SK-N-SH (cell line): ENCODE results near the gene HTR3A. TPM values are rescaled to one million over a fixed set of nuclear protein-coding genes. Genes with fewer than 3 reads are reported as not detected.

Experiments used
- CTCF ChIA-PET: fragments of 300-600, 350-600 bp; formaldehyde crosslinking; extraction: SDS; loops from one replicate; lab custom pipeline; 2021; lab: Yijun Ruan, JAX
- POLR2A ChIA-PET: fragments of 350-600 bp; sonication (Branson Sonifier 250); formaldehyde crosslinking; extraction: SDS; loops from one replicate; lab custom pipeline; 2020; ENCODE audit warnings: antibody characterized with exemption, inconsistent platforms; lab: Yijun Ruan, JAX
- DNase-seq: peaks from one replicate; pipeline ENCODE4 v3.0.0; 2012
- H2AFZ ChIP-seq: fragments of 200-600 bp; sonication (generic); 2 replicates; pipeline ENCODE4 v1.8.1; 2016; ENCODE audit warnings: antibody characterized with exemption, mild to moderate bottlenecking, low read depth
- H3F3A ChIP-seq: fragments of 200-600 bp; sonication (generic); replicated peaks from 2 replicates; pipeline ENCODE3; 2016; ENCODE audit warnings: antibody characterized with exemption, mild to moderate bottlenecking; ENCODE audit not compliant: insufficient read depth
- H3K27ac ChIP-seq, 2 experiments: fragments of 200-500 bp in 1 of 2; fragments of 200-600 bp in 1 of 2; sonication (Bioruptor generic) in 1 of 2; sonication (generic), shearing (Covaris generic) in 1 of 2; 2 replicates each; pipeline versions ENCODE4 v1.5.1 to v1.6.1; 2014 to 2016; ENCODE audit warnings: low read depth in 2 of 2, inconsistent platforms in 1 of 2, low read length in 1 of 2, mild to moderate bottlenecking in 1 of 2, mixed read lengths in 1 of 2
- H3K27me3 ChIP-seq: fragments of 200-600 bp; sonication (generic), shearing (Covaris generic); 2 replicates; pipeline ENCODE4 v1.6.1; 2016; ENCODE audit warnings: mixed run types; ENCODE audit not compliant: insufficient read depth
- H3K36me3 ChIP-seq, 2 experiments: fragments of 200-500 bp in 1 of 2; fragments of 200-600 bp in 1 of 2; sonication (Bioruptor generic) in 1 of 2; sonication (generic) in 1 of 2; replicated peaks in 1 of 2; 2 replicates each; pipeline versions ENCODE3 to v1.5.1; 2014 to 2016; ENCODE audit warnings: low read length in 1 of 2, mild to moderate bottlenecking in 1 of 2; ENCODE audit not compliant: insufficient read depth in 2 of 2, control insufficient read depth in 1 of 2
- H3K4me1 ChIP-seq, 2 experiments: fragments of 200-500 bp in 1 of 2; fragments of 200-600 bp in 1 of 2; sonication (Bioruptor generic) in 1 of 2; sonication (generic), shearing (Covaris generic) in 1 of 2; 2 replicates each; pipeline versions ENCODE4 v1.5.1 to v1.6.1; 2014 to 2016; ENCODE audit warnings: low read depth in 1 of 2, low read length in 1 of 2, mixed run types in 1 of 2; ENCODE audit not compliant: insufficient read depth in 2 of 2, control insufficient read depth in 1 of 2
- H3K4me2 ChIP-seq: fragments of 200-600 bp; sonication (generic), shearing (Covaris generic); 2 replicates; pipeline ENCODE4 v1.6.1; 2017; ENCODE audit warnings: mixed run types
- H3K4me3 ChIP-seq, 2 experiments: fragments of 200-500 bp in 1 of 2; fragments of 200-600 bp in 1 of 2; sonication (Bioruptor generic) in 1 of 2; sonication (generic), shearing (Covaris generic) in 1 of 2; 2 replicates each; pipeline versions ENCODE4 v1.5.1 to v1.8.1; 2014 to 2016; ENCODE audit warnings: low read depth in 2 of 2, inconsistent platforms in 1 of 2, low read length in 1 of 2, mild to moderate bottlenecking in 1 of 2, mixed read lengths in 1 of 2, moderate library complexity in 1 of 2
- H3K79me2 ChIP-seq: fragments of 200-600 bp; sonication (generic); 2 replicates; pipeline ENCODE4 v1.8.1; 2017; ENCODE audit warnings: mild to moderate bottlenecking; ENCODE audit not compliant: insufficient read depth
- H3K9ac ChIP-seq: fragments of 200-600 bp; sonication (generic); 2 replicates; pipeline ENCODE4 v1.6.1; 2017; ENCODE audit warnings: mixed run types
- H3K9me2 ChIP-seq: fragments of 200-600 bp; sonication (generic); 2 replicates; pipeline ENCODE4 v1.6.1; 2017; ENCODE audit warnings: mixed run types
- H3K9me3 ChIP-seq: fragments of 200-600 bp; sonication (generic); 2 replicates; pipeline ENCODE4 v1.6.1; 2017; ENCODE audit warnings: mixed run types, mild to moderate bottlenecking, moderate library complexity
- H4K20me1 ChIP-seq: fragments of 200-600 bp; sonication (generic); 2 replicates; pipeline ENCODE4 v1.6.1; 2017; ENCODE audit warnings: mild to moderate bottlenecking, mixed run types; ENCODE audit not compliant: insufficient read depth
- EZH2phosphoT487 ChIP-seq: fragments of 200-600 bp; sonication (generic); IDR thresholded peaks from 2 replicates; pipeline ENCODE4 v1.6.1; 2017; ENCODE audit warnings: low read depth, mixed run types, mild to moderate bottlenecking, antibody characterized with exemption, moderate library complexity, borderline replicate concordance
- GABPA ChIP-seq: IDR thresholded peaks from 2 replicates; pipeline ENCODE4 v1.4.0; 2012; ENCODE audit warnings: low read depth, mild to moderate bottlenecking
- GATA2 ChIP-seq: sonication (generic); formaldehyde crosslinking; IDR thresholded peaks from 2 replicates; pipeline ENCODE4 v1.5.0; 2020; ENCODE audit warnings: mild to moderate bottlenecking, missing genetic modification reagents
- MEF2A ChIP-seq: IDR thresholded peaks from 2 replicates; pipeline ENCODE4 v1.4.0; 2012; ENCODE audit warnings: low read depth, borderline replicate concordance
- NRF1 ChIP-seq: IDR thresholded peaks from 2 replicates; pipeline ENCODE4 v1.6.1; 2012; ENCODE audit warnings: low read depth, mild to moderate bottlenecking, low read length
- RAD21 ChIP-seq: IDR thresholded peaks from 2 replicates; pipeline ENCODE4 v1.6.1; 2012; ENCODE audit warnings: mild to moderate bottlenecking, low read length
- REST ChIP-seq: IDR thresholded peaks from 2 replicates; pipeline ENCODE4 v1.6.1; 2012; ENCODE audit warnings: mild to moderate bottlenecking, low read depth, low read length, moderate library complexity
- SMC3 ChIP-seq: IDR thresholded peaks from 2 replicates; pipeline ENCODE4 v1.6.1; 2012; ENCODE audit warnings: low read depth, low read length, improper control_type of control experiment
- TAF1 ChIP-seq: IDR thresholded peaks from 2 replicates; pipeline ENCODE4 v1.6.1; 2012; ENCODE audit warnings: low read depth, mild to moderate bottlenecking, low read length, moderate library complexity, borderline replicate concordance
- TEAD4 ChIP-seq: IDR thresholded peaks from 2 replicates; pipeline ENCODE4 v1.4.0; 2012; ENCODE audit warnings: mild to moderate bottlenecking, borderline replicate concordance; ENCODE audit not compliant: insufficient read depth
- USF2 ChIP-seq: fragments of 150-350 bp; IDR thresholded peaks from 2 replicates; pipeline ENCODE4 v1.6.1; 2017; ENCODE audit warnings: antibody characterized with exemption, low read length, low read depth, borderline replicate concordance
- YY1 ChIP-seq: IDR thresholded peaks from 2 replicates; pipeline ENCODE4 v1.4.0; 2012; ENCODE audit warnings: low read depth, mild to moderate bottlenecking
- ZBTB33 ChIP-seq: IDR thresholded peaks from 2 replicates; pipeline ENCODE4 v1.4.0; 2012; ENCODE audit warnings: low read depth, borderline replicate concordance
- WGBS: methylation state at CpG from one replicate; pipeline ENCODE4 v1.1.6; 2017; ENCODE audit warnings: low lambda C conversion rate; 5-methylcytosine and 5-hydroxymethylcytosine counted together
- polyA plus RNA-seq, 3 experiments: library from polyadenylated mRNA; depleted of rRNA; stranded (reverse); fragments of >200 nt; gene quantifications; 2 replicates each; pipeline ENCODE4 v1.2.3, GENCODE V29; 2012

Gene HTR3A
- polyA plus RNA-seq, 1 of the 3 experiments (the other 2 are of a cell fraction), result not detected

GRCh38 chr11:114015117-114015516 is 40.2 kb downstream of the HTR3A start (continued):
- TF ChIP-seq ZBTB33, result no peak
- no peak for TF ChIP-seq SMC3
- TF ChIP-seq GABPA, result no peak
- TF ChIP-seq RAD21, result no peak

- 62% methylated on average over 2 of the region's 2 CpGs for WGBS
- peaks cover 9% of the 10 kb centered on the region for H3F3A ChIP-seq
- ChIA-PET CTCF (interaction anchor here (0.9 to 5.8 kb wide), 5 partner anchors 19 to 244 kb away, joined by 3 to 53 read pairs (median 8); no protein-coding TSS in a partner anchor), POLR2A (interaction anchor here (0.6 kb wide), 1 partner anchor 232 kb away, joined by 4 read pairs; no protein-coding TSS in a partner anchor)
- no peak overlapping the region for H3K4me3 ChIP-seq
- no peak overlapping the region for H3K9ac ChIP-seq
- no peak overlapping the region for H2AFZ ChIP-seq
- no peaks in the 10 kb centered on the region for H3K36me3 ChIP-seq
- H3K4me2 ChIP-seq, result no peak overlapping the region
- H3K4me1 ChIP-seq, result no peaks in the 10 kb centered on the region
- no peaks in the 10 kb centered on the region for H3K27me3 ChIP-seq
- DNase-seq, result no peak
- H3K27ac ChIP-seq, result no peak overlapping the region
- TF ChIP-seq YY1 (no peak), MEF2A (no peak), REST (no peak), GATA2 (CRISPR knock-in tag) (no peak), TEAD4 (no peak), TAF1 (no peak), NRF1 (no peak), USF2 (no peak), EZH2phosphoT487 (no peak)
- H3K9me2 ChIP-seq, result no peaks in the 10 kb centered on the region
- H3K9me3 ChIP-seq, result no peaks in the 10 kb centered on the region
- H3K79me2 ChIP-seq, result no peaks in the 10 kb centered on the region
- H4K20me1 ChIP-seq, result 0 out of 2 replicates have a peak, but pooled peaks cover 5% of the 10 kb centered on the region
Measured at GRCh38 chr11:114016986-114017385, 42.1 kb downstream of the HTR3A start.
